Spleen (tissue), 7 donors: ENCODE results near the gene TRUB1.

Source experiments
- POLR2A ChIP-seq, 3 donors: fragments of 450-650 bp; IDR thresholded peaks; one replicate each; pipeline ENCODE4 v1.5.1; 2017; ENCODE audit warnings: antibody characterized with exemption in 3 of 3, mild to moderate bottlenecking in 1 of 3
- TF ChIP-seq, protein P1 (sequence below), 11 experiments: fragments of 200-600 bp in 7 of 11; fragments of 450-650 bp in 4 of 11; sonication (generic) in 4 of 11; IDR thresholded peaks in 8 of 11; conservative IDR thresholded peaks in 3 of 11; 1 replicate in 7 of 11; 2 replicates in 4 of 11; pipeline versions ENCODE4 v1.4.0 to v1.8.0; 2016 to 2021; ENCODE audit warnings: antibody characterized with exemption in 11 of 11, inconsistent platforms in 4 of 11, mild to moderate bottlenecking in 1 of 11
- donor health status: DM: no; HTN: no; CAD: no; lungs with moderate emphysema.
- donor health status: DM: no; HTN: no; CAD: no.
- donor health status: DM: no; HTN: no; CAD: no.

DNA sequence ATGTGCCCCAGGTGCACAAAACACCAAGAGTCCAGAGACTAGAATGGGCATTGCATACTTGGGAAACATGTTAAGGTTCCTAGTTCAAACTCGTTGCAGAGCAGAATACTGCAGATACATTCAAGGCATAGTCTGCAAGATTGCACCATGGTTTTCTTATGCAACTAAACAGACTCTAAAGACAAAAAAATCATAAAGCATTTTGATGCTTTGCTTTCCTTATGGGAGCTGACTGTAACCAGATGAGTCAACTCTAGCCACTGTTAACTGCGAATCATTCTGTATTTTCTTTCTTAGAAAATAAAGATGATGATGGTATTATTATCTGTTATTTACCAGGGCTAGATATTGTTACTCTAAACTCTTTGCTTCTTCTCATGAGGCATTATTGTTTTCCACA lies 19.7 kb downstream of the TRUB1 start:
- TF ChIP-seq, protein P1, sequence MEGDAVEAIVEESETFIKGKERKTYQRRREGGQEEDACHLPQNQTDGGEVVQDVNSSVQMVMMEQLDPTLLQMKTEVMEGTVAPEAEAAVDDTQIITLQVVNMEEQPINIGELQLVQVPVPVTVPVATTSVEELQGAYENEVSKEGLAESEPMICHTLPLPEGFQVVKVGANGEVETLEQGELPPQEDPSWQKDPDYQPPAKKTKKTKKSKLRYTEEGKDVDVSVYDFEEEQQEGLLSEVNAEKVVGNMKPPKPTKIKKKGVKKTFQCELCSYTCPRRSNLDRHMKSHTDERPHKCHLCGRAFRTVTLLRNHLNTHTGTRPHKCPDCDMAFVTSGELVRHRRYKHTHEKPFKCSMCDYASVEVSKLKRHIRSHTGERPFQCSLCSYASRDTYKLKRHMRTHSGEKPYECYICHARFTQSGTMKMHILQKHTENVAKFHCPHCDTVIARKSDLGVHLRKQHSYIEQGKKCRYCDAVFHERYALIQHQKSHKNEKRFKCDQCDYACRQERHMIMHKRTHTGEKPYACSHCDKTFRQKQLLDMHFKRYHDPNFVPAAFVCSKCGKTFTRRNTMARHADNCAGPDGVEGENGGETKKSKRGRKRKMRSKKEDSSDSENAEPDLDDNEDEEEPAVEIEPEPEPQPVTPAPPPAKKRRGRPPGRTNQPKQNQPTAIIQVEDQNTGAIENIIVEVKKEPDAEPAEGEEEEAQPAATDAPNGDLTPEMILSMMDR (IDR thresholded peaks at IDR 0.05 in 8 of 11, conservative IDR thresholded peaks at IDR 0.05 in 3 of 11) = no peak
- no peak for TF ChIP-seq POLR2A (IDR thresholded peaks at IDR 0.05)
